HEK293T (cell line): ENCODE measurements around the gene CGRRF1.
A peak's percentile ranks its signal among the peaks of the same experiment; 100 is the strongest.

ENCODE experiments used
- CTCF ChIA-PET: fragments of 350-600 bp; formaldehyde crosslinking; extraction: SDS; loops from one replicate; lab custom pipeline; 2021; ENCODE audit warnings: antibody characterized with exemption, inconsistent platforms; lab: Yijun Ruan, JAX
- POLR2A ChIA-PET: fragments of 350-600 bp; formaldehyde crosslinking; extraction: SDS; loops from one replicate; lab custom pipeline; 2020; ENCODE audit warnings: antibody characterized with exemption, inconsistent platforms; lab: Yijun Ruan, JAX
- DNase-seq: peaks from one replicate; pipeline ENCODE4 v3.0.0; 2012; ENCODE audit warnings: mixed read lengths; ENCODE audit errors: extremely low spot score
- ARNT ChIP-seq: fragments of 450-650 bp; IDR thresholded peaks from 2 replicates; pipeline ENCODE4 v1.6.1; 2017; ENCODE audit warnings: mild to moderate bottlenecking
- BHLHE40 ChIP-seq: fragments of 450-650 bp; IDR thresholded peaks from 2 replicates; pipeline ENCODE4 v1.6.1; 2016; ENCODE audit warnings: mild to moderate bottlenecking, moderate library complexity, borderline replicate concordance
- CTBP1 ChIP-seq: fragments of 450-650 bp; IDR thresholded peaks from 2 replicates; pipeline ENCODE4 v1.6.1; 2016; ENCODE audit warnings: borderline replicate concordance
- ELF4 ChIP-seq: fragments of 450-650 bp; IDR thresholded peaks from 2 replicates; pipeline ENCODE4 v1.6.1; 2017; ENCODE audit warnings: antibody characterized with exemption
- FOXA1 ChIP-seq: fragments of 450-650 bp; IDR thresholded peaks from 2 replicates; pipeline ENCODE4 v1.6.1; 2016; ENCODE audit warnings: mild to moderate bottlenecking
- FOXK2 ChIP-seq: fragments of 450-650 bp; IDR thresholded peaks from 2 replicates; pipeline ENCODE4 v1.6.1; 2016; ENCODE audit warnings: mild to moderate bottlenecking
- FOXM1 ChIP-seq: fragments of 450-650 bp; IDR thresholded peaks from 2 replicates; pipeline ENCODE4 v1.6.1; 2017; ENCODE audit warnings: mild to moderate bottlenecking, borderline replicate concordance
- HDGF ChIP-seq: fragments of 450-650 bp; IDR thresholded peaks from 2 replicates; pipeline ENCODE4 v1.6.1; 2017; ENCODE audit warnings: antibody characterized with exemption, borderline replicate concordance
- L3MBTL2 ChIP-seq: fragments of 450-650 bp; conservative IDR thresholded peaks from 2 replicates; pipeline ENCODE4 v1.6.1; 2016; ENCODE audit warnings: mild to moderate bottlenecking
- LEF1 ChIP-seq: fragments of 450-650 bp; IDR thresholded peaks from 2 replicates; pipeline ENCODE4 v1.6.1; 2017; ENCODE audit warnings: mild to moderate bottlenecking, borderline replicate concordance
- NFRKB ChIP-seq: fragments of 450-650 bp; IDR thresholded peaks from 2 replicates; pipeline ENCODE4 v1.6.1; 2016; ENCODE audit warnings: mild to moderate bottlenecking, moderate library complexity
- PKNOX1 ChIP-seq: fragments of 450-650 bp; IDR thresholded peaks from 2 replicates; pipeline ENCODE4 v1.6.1; 2016
- SP1 ChIP-seq: fragments of 450-650 bp; IDR thresholded peaks from 2 replicates; pipeline ENCODE4 v1.6.1; 2017
- SUZ12 ChIP-seq: fragments of 450-650 bp; IDR thresholded peaks from 2 replicates; pipeline ENCODE4 v1.6.1; 2016; ENCODE audit warnings: mild to moderate bottlenecking
- TARDBP ChIP-seq: fragments of 450-650 bp; IDR thresholded peaks from 2 replicates; pipeline ENCODE4 v1.6.1; 2016
- ZNF384 ChIP-seq: fragments of 450-650 bp; IDR thresholded peaks from 2 replicates; pipeline ENCODE4 v1.6.1; 2016

CGRRF1 gene

GRCh38 chr14:54565785-54566409 lies 56.2 kb downstream of the CGRRF1 start:
- TF ChIP-seq PKNOX1, result no peak
- TF ChIP-seq L3MBTL2, result peak; percentile 36; the same call in 1 of the 2 replicates
- DNase-seq, result peak; percentile 66
- ChIA-PET CTCF (interaction anchor here (0.9 to 2.3 kb wide), 5 partner anchors 104 to 211 kb away, joined by 3 to 7 read pairs (median 5); no protein-coding TSS in a partner anchor), POLR2A (interaction anchor here (0.6 to 2.8 kb wide), 20 partner anchors 8 to 486 kb away, joined by 3 to 32 read pairs (median 4); partner anchors contain the start of gene MAPK1IP1L)

GRCh38 chr14:54566410-54567223 lies 56.9 kb downstream of the CGRRF1 start, which contains the start of gene SAMD4A:
TSS of gene SAMD4A (plus strand) at chr14:54567128. CDS start at chr14:54567917, 789 bp downstream.
- CTCF ChIA-PET, result interaction anchor here (0.6 to 3.4 kb wide), 5 partner anchors 7 to 208 kb away, joined by 3 to 26 read pairs (median 4); no protein-coding TSS in a partner anchor
- POLR2A ChIA-PET, result interaction anchor here (0.6 to 2.8 kb wide), 22 partner anchors 16 to 485 kb away, joined by 3 to 32 read pairs (median 3); partner anchors contain the start of genes CGRRF1 and MAPK1IP1L
- DNase-seq, result peak; percentile 61
- TF ChIP-seq SUZ12, result no peak
- 0 out of 2 replicates have a peak, but pooled peaks have one; percentile 8 for TF ChIP-seq ARNT

GRCh38 chr14:54567224-54567638 lies 57.5 kb downstream of the CGRRF1 start:
- CTCF ChIA-PET, result interaction anchor here (0.6 to 3.4 kb wide), 3 partner anchors 8 to 207 kb away, joined by 3 to 26 read pairs (median 4); no protein-coding TSS in a partner anchor
- DNase-seq, result peak; percentile 24
- POLR2A ChIA-PET, result interaction anchor here (0.6 to 2.8 kb wide), 13 partner anchors 15 to 237 kb away, joined by 3 to 32 read pairs (median 3); partner anchors contain the start of gene CGRRF1

GRCh38 chr14:54567639-54568561 lies 58.2 kb downstream of the CGRRF1 start:
- peak; percentile 48 for DNase-seq
- ChIA-PET POLR2A (interaction anchor here (0.9 to 2.8 kb wide), 6 partner anchors 14 to 237 kb away, joined by 3 to 32 read pairs (median 3); partner anchors contain the start of gene CGRRF1), CTCF (interaction anchor here (0.6 to 3.4 kb wide), 3 partner anchors 8 to 206 kb away, joined by 4 to 26 read pairs (median 4); no protein-coding TSS in a partner anchor)
- TF ChIP-seq LEF1, result no peak
- TF ChIP-seq L3MBTL2, result peak; percentile 24; the same call in 1 of the 2 replicates

More at GRCh38 chr14:54567224-54567638, 57.5 kb downstream of the CGRRF1 start:
- TF ChIP-seq FOXM1, result no peak
- no peak for TF ChIP-seq HDGF
- no peak for TF ChIP-seq LEF1
- no peak for TF ChIP-seq NFRKB
- no peak for TF ChIP-seq ZNF384

GRCh38 chr14:54568821-54569595 lies 59.3 kb downstream of the CGRRF1 start:
- DNase-seq, result no peak
- no peak for TF ChIP-seq FOXA1
- no peak for TF ChIP-seq FOXK2
- no peak for TF ChIP-seq ZNF384
- TF ChIP-seq HDGF, result no peak
- TF ChIP-seq SP1, result no peak
- TF ChIP-seq ARNT, result no peak
- no peak for TF ChIP-seq PKNOX1
- TF ChIP-seq L3MBTL2, result no peak
- TF ChIP-seq NFRKB, result no peak
- no peak for TF ChIP-seq FOXM1
- ChIA-PET POLR2A (interaction anchor here (0.7 kb wide), 1 partner anchor 59 kb away, joined by 3 read pairs; the partner anchor contains the start of gene CGRRF1), CTCF (interaction anchor here (0.7 to 3.4 kb wide), 3 partner anchors 121 to 205 kb away, joined by 3 to 26 read pairs (median 4); no protein-coding TSS in a partner anchor)

- DNase-seq, result no peak
- CTCF ChIA-PET, result interaction anchor here (3.4 kb wide), 1 partner anchor 204 kb away, joined by 26 read pairs; no protein-coding TSS in a partner anchor
- TF ChIP-seq TARDBP, result no peak
- no peak for TF ChIP-seq ELF4
- TF ChIP-seq ZNF384, result no peak
- no peak for TF ChIP-seq BHLHE40
- no peak for TF ChIP-seq HDGF
- no peak for TF ChIP-seq SUZ12
- TF ChIP-seq ARNT, result no peak
- no peak for TF ChIP-seq L3MBTL2
- no peak for TF ChIP-seq LEF1
- TF ChIP-seq FOXM1, result no peak
- TF ChIP-seq CTBP1, result no peak
- POLR2A ChIA-PET, result interaction anchor here (0.7 kb wide), 1 partner anchor 60 kb away, joined by 3 read pairs; the partner anchor contains the start of gene CGRRF1
Observed at GRCh38 chr14:54570047-54570446, 60.3 kb downstream of the CGRRF1 start.
